Type B pancreatic cell (in vitro differentiated cells): ENCODE results near the gene DIPK1B. TPM values are rescaled to one million over a fixed set of nuclear protein-coding genes. Genes with fewer than 3 reads are reported as not detected.

Source experiments
- DNase-seq: peaks from one replicate; pipeline ENCODE4 v3.0.0; 2021; ENCODE audit warnings: mixed read lengths; ENCODE audit not compliant: unreplicated experiment; ENCODE audit errors: extremely low spot score
- H3K27ac Mint-ChIP-seq: 2 replicates; pipeline ENCODE4 v1.8.0; 2021; ENCODE audit warnings: mild to moderate bottlenecking, mixed read lengths
- H3K27me3 Mint-ChIP-seq: 2 replicates; pipeline ENCODE4 v1.8.0; 2021; ENCODE audit warnings: mixed read lengths
- H3K36me3 Mint-ChIP-seq: 2 replicates; pipeline ENCODE4 v1.8.0; 2021; ENCODE audit warnings: mixed read lengths
- H3K4me1 Mint-ChIP-seq: one replicate; pipeline ENCODE4 v1.8.0; 2021; ENCODE audit warnings: mixed read lengths; ENCODE audit not compliant: unreplicated experiment
- H3K4me3 Mint-ChIP-seq: 2 replicates; pipeline ENCODE4 v1.8.0; 2021; ENCODE audit warnings: mild to moderate bottlenecking, mixed read lengths
- H3K9me3 Mint-ChIP-seq: 2 replicates; pipeline ENCODE4 v1.8.0; 2021; ENCODE audit warnings: mixed read lengths
- total RNA-seq: library from RNA; stranded (reverse); gene quantifications from 2 replicates; pipeline ENCODE4 v1.2.1, GENCODE V29; 2021; ENCODE audit warnings: low replicate concordance
- TF ChIP-seq, protein P1 (sequence below): fragments of 200-600 bp; sonication (generic); conservative IDR thresholded peaks from 2 replicates; pipeline ENCODE4 v1.5.0; 2021; ENCODE audit warnings: antibody characterized with exemption, mild to moderate bottlenecking

DIPK1B gene
- total RNA-seq, 1 donor from 2014 or later: 48.7 TPM

- Mint-ChIP-seq H3K36me3 (no peaks in the 10 kb centered on the region), H3K9me3 (peaks cover 8% of the 10 kb centered on the region), H3K4me1 (peaks cover 8% of the 10 kb centered on the region), H3K4me3 (no peak overlapping the region), H3K27ac (no peak overlapping the region), H3K27me3 (peaks cover 12% of the 10 kb centered on the region)
- DNase-seq: no peak
- TF ChIP-seq, protein P1, sequence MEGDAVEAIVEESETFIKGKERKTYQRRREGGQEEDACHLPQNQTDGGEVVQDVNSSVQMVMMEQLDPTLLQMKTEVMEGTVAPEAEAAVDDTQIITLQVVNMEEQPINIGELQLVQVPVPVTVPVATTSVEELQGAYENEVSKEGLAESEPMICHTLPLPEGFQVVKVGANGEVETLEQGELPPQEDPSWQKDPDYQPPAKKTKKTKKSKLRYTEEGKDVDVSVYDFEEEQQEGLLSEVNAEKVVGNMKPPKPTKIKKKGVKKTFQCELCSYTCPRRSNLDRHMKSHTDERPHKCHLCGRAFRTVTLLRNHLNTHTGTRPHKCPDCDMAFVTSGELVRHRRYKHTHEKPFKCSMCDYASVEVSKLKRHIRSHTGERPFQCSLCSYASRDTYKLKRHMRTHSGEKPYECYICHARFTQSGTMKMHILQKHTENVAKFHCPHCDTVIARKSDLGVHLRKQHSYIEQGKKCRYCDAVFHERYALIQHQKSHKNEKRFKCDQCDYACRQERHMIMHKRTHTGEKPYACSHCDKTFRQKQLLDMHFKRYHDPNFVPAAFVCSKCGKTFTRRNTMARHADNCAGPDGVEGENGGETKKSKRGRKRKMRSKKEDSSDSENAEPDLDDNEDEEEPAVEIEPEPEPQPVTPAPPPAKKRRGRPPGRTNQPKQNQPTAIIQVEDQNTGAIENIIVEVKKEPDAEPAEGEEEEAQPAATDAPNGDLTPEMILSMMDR: no peak
Measured at GRCh38 chr9:136756134-136756438, 43.7 kb downstream of the DIPK1B start.

- DNase-seq: no peak
- Mint-ChIP-seq H3K4me1 (peaks cover 8% of the 10 kb centered on the region), H3K27ac (no peak overlapping the region), H3K36me3 (no peaks in the 10 kb centered on the region), H3K4me3 (no peak overlapping the region), H3K9me3 (peaks cover 8% of the 10 kb centered on the region), H3K27me3 (peaks cover 10% of the 10 kb centered on the region)
- TF ChIP-seq, protein P1: no peak
Measured at GRCh38 chr9:136756836-136757235, 44.5 kb downstream of the DIPK1B start.

DNA sequence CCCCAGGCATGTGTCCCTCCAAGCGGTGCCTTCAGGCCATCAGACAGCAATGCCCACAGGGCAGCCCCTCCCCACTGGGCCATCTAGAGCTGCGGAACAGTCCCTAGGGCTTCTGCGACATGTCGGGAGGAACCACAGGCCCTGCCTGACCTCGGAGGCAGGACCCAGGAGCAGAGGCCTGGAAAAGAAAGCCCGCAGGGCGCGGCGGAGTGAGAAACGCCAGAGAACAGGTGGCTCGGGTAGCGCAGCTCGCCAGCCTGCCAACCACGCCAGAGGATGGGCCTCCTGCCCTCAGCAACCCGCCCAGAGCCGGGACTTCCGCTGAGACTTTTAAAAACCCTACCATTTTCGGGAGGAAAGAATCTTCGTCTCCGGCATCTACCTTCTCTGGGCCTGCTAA, 45.0 kb downstream of the DIPK1B start:
- no peaks in the 10 kb centered on the region for H3K36me3 Mint-ChIP-seq
- peaks cover 6% of the 10 kb centered on the region for H3K9me3 Mint-ChIP-seq
- peaks cover 6% of the 10 kb centered on the region for H3K27me3 Mint-ChIP-seq
- peaks cover 8% of the 10 kb centered on the region for H3K4me1 Mint-ChIP-seq
- no peak overlapping the region for H3K4me3 Mint-ChIP-seq
- DNase-seq: no peak
- TF ChIP-seq, protein P1: no peak
- no peak overlapping the region for H3K27ac Mint-ChIP-seq

- peaks cover 1% of the 10 kb centered on the region for H3K9me3 Mint-ChIP-seq
- H3K4me1 Mint-ChIP-seq: peaks cover 8% of the 10 kb centered on the region
- TF ChIP-seq, protein P1: no peak
- DNase-seq: no peak
- H3K27ac Mint-ChIP-seq: no peak overlapping the region
- no peaks in the 10 kb centered on the region for H3K36me3 Mint-ChIP-seq
- H3K4me3 Mint-ChIP-seq: no peak overlapping the region
- H3K27me3 Mint-ChIP-seq: peaks cover 2% of the 10 kb centered on the region
Measured at GRCh38 chr9:136757751-136758140, 45.4 kb downstream of the DIPK1B start.

DNA sequence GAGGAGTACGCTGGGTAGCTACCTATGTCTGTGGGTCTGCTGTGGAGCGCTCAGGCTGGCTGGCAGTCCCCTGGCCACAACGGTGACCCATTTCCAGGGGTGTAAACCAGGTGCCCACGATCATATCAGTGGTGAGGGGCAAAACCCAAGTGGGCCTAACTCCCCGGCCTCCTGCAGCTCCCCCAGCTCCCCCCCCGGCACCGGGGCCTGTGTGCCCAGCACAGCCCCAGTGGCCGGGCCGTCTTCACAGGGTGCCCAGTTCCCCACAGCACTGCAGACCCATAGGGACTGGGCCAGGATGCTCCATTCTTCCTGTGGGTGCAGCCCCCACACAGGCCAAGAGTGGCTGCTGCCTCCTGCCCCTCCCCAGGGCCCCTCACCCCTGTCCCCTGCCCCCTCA, 46.6 kb downstream of the DIPK1B start:
- Mint-ChIP-seq H3K27me3 (no peaks in the 10 kb centered on the region), H3K4me1 (peaks cover 8% of the 10 kb centered on the region), H3K36me3 (no peaks in the 10 kb centered on the region), H3K27ac (no peak overlapping the region), H3K4me3 (no peak overlapping the region), H3K9me3 (no peaks in the 10 kb centered on the region)
- no peak for DNase-seq
- TF ChIP-seq, protein P1: no peak
